Amniotic epithelial cell (primary cell): ENCODE data around the gene PRSS8.

ENCODE experiments used
- DNase-seq: peaks from one replicate; pipeline ENCODE4 v3.0.0-alpha.2; 2010; ENCODE audit warnings: low read depth

The PRSS8 gene

DNA sequence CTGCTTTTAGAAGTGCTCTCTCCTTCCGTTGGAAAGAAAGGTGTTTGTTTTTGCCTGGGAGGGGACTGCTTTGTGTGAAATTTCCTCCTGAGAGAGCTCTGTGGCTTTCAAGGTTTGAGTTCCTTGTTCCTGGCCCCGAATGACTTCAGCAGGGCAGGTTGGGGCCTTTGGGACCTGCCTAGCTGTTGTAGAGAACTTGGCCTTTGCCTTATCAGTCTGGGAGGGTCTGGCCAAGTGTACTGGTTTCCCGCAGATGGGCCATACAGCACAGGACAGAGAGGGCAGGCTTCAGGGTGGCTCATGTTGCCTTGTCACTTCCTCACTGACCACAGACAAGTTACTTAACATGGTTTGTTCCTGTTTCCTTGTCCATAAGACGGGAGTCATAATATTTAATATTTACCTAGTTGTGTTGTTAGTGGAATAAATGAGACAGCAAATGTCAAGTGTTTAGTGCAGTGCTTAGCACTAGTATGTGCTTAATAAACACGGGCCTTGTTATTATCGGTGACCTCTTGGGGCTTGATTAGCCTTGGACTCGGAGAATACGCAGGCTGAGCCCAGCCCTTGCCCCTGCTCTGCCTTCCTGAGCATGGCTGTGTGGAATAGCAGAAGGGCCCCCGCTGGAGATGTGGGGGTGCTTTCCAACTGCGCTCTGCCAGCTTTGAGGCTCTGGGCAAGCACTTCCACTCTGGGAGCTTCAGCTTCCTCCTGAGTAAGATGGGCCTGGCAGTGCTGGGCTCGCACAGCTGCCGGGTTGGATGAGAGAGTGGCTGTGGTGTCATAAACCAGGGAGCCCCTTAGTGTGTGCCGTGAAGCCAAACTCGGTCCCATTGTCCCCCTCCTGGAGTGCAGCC, 6.6 kb downstream of the PRSS8 start:
- no peak for DNase-seq

DNA sequence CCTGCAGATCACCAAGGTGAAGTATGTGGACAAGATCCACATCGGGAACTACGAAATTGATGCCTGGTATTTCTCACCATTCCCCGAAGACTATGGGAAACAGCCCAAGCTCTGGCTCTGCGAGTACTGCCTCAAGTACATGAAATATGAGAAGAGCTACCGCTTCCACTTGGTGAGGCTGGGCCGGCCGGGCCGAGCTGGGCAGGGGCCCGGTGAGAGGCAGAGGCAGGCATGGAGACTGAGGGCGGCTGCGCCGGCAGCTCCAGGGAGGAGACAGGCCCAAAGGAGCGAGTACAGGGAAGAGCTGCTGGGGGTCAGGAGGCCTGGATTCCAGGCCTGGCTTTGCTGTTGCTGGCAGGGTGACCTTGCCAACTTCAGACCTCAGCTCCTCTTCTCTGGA, 8.3 kb downstream of the PRSS8 start:
- no peak for DNase-seq

DNA sequence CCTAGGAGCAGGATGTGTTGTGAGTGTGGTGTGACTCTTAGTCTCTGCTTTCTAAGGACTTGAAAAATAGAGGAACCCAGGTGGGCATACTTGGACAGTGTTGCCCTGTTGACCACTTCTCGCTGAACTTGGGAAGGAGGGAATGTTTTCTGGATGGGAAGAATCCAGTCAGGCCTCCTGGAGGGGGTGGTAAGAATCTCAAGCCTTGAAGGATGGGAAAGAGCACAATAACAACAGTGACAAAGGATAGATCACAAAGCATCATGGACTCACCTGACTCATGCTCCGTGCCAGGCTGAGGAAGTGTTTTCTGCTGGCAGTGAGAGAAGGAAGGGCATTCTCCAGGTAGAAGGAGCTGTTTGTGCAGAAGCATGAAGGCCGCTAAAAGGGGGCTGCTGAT, 9.7 kb downstream of the PRSS8 start:
- no peak for DNase-seq

DNA sequence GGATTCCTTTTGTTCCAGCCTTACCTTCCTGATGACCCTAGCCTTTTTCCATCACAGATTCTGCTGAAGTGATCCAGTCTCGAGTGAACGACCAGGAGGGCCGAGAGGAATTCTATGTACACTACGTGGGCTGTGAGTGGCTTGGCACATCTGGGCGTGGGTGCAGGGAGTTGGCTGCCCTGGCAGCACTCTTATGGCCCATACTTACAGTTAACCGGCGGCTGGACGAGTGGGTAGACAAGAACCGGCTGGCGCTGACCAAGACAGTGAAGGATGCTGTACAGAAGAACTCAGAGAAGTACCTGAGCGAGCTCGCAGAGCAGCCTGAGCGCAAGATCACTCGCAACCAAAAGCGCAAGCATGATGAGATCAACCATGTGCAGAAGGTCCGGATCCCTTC, 15.4 kb downstream of the PRSS8 start:
- DNase-seq: no peak

DNA sequence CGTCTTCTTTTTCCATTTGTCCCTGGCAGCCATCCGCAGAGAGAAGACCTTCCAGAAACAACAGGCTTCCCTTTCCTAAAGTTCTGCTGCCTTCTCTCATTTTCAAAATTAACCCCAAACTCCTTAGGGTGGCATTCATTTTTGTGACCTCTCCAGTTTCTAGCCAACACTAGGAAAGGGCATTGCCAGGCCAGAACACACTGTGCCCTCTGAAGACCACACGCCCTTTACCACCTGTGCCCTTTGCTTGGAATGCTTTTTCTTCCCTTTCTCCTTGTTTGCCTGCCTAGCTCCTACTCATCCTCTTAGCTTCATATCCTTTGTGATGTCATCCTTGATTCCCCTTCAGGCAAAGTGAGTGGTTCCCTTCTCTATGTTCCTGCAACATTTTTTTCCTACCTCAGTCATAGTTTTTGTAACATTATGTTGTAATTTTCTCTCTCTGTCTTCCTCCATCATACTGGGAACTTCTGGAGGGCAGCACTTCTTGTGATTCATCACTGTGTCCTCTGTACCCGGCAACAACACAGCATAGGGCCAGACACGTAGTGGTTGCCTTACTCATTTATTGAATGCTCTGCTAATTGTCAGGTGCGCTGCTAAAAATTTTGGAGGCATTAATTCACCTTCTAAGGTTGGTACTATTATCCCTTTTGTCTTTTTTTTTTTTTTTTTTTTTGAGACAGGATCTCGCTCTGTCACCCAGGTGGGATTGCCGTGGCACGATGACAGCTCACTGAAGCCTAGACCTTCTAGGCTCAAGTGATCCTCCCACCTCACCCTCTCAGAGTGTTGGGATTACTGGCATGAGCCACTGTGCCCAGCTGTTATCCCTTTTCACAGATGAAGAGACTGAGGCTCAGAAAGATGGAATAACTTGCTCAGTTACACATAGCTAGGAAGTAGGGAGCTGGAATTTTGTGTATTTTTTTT, 17.0 kb downstream of the PRSS8 start:
- peak; percentile 98 for DNase-seq

DNA sequence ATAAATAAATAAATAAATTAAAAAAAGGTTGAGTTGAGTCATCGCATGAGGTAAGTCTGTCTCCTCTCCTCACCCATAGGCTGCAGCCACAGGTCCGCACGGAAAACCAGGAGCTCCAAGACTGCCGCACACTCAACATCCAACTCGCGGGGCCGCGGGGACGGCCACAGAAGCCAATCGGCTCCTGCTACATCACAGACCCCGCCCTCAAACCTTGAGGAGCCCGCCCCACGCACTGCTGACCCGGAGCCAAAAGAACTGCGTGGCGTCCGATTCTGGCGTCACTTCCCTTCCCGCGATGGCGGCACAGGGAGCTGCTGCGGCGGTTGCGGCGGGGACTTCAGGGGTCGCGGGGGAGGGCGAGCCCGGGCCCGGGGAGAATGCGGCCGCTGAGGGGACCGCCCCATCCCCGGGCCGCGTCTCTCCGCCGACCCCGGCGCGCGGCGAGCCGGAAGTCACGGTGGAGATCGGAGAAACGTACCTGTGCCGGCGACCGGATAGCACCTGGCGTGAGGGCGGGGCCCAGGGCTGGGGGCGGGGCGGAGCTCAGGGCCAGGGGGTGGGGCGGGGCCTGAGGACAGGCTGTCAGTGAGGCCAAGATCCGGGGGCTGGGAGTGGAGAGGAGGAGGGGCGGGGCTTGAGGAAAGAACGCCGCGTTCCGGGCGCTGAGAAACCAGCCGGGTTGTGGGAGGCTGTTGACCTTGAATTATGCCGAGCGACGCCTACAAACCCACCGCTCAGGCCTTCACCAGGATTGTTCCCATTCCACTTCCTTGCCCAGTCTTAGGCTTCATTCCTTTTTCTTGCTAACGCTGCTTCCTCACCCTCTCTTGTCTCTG, 17.9 kb downstream of the PRSS8 start, which contains the start of gene KAT8:
KAT8 (plus strand) TSS at position 281 of the 839 bp plus-strand sequence; CDS start at position 299, 18 bp downstream.
- DNase-seq: peak; percentile 99

DNA sequence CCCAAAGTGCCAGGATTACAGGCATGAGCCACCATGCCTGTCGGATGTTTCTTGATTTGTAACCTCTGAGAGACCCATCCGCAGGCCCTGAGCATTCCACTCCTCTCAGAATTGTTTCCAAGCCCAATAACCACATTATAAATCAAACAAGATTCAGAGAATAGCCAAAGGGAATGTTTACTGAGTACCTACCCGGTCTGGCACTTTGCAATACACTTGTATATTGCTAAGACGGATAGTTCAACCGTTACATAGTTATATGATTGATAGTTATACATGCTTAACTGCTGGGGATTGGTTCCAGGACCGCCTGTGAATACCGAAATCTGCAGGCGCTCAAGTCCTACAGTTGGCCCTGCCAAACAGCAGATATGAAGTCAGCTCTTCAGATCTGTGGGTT, 21.1 kb downstream of the PRSS8 start:
- DNase-seq: peak; percentile 86

DNA sequence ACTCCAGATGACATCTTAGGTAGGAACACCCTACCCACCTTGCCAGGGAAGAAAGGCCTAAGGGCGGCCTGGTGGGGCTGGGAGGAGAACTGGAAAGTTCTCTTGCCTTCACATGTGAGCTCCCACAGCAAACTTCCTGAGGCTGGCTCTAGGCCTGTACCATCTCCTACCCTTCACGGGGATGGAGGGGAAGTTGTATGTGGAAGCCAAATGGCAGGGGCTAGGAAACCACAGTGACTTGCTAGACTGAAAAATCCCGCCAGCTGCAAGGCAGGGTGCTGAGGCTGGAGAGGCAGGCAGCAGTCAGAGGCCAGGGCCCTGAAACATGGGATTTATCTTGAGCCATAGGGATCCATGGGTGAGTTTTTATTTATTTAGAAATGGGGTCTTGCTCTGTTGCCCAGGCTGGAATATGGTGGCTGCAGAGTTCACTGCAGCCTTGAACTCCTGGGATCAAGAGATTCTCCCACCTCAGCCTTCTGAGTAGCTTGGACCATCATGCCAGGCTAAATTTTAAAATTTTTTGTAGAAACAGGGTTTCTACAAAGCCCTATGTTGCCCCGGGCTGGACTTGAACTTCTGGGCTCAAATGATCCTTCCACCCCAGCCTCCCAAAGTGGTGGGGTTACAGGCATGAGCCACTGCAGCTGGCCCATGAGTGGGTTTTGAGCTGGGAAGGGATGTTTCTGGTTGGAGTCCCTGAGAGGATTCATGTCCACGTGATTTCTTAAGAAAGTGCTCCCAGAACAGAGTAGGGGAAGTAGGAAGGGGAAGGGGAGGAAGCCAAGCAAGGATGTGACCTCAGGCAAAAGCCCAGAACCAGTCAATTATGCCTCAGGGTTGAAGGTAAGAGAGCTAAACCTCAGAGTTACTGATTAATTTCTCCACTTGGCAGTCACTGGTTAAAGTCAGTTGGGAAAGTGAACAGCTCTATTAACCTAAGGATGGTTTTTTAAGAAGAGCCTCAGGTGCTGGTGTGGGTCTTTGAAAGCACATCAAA, 22.1 kb downstream of the PRSS8 start:
- no peak for DNase-seq

DNA sequence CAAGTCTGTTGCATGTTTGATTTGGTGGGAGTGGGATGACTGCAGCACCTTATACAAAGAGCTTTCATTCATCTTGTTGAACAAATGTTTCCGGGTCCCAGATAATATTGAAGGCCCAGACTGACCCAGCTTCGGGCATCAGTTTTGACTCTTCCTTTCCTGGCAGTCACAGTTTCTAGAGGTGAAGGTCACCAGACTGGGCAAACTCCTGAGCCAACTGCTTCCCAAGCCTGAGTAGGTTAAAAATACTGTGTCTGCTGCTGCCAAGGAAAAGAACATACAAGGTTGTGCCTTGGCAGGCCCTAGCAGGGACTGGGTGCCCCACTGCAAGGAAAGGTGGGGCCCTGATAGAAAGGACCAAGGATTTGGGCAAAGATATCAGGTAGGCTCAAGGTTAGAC, 22.8 kb downstream of the PRSS8 start:
- no peak for DNase-seq

DNA sequence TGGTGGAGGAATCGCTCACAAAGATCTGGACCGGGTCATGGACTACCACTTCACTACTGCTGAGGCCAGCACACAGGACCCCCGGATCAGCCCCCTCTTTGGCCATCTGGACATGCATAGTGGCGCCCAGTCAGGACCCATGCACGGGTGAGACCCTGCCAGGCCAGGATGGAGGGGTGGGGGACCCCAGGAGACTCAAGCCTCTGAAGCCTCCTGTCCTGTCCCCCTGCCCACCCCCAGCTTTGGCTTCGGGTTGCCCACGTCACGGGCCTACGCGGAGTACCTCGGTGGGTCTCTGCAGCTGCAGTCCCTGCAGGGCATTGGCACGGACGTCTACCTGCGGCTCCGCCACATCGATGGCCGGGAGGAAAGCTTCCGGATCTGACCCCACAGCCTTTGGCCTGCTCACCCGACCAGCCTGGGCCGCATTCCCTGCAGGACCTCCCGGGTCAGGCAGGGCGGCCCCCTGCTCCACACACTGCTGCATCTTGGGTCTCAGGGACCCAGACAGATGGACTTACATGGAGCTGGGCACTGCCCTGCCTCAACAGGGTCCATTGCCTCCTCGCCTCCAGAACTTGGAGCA, 23.6 kb downstream of the PRSS8 start:
- no peak for DNase-seq

DNA sequence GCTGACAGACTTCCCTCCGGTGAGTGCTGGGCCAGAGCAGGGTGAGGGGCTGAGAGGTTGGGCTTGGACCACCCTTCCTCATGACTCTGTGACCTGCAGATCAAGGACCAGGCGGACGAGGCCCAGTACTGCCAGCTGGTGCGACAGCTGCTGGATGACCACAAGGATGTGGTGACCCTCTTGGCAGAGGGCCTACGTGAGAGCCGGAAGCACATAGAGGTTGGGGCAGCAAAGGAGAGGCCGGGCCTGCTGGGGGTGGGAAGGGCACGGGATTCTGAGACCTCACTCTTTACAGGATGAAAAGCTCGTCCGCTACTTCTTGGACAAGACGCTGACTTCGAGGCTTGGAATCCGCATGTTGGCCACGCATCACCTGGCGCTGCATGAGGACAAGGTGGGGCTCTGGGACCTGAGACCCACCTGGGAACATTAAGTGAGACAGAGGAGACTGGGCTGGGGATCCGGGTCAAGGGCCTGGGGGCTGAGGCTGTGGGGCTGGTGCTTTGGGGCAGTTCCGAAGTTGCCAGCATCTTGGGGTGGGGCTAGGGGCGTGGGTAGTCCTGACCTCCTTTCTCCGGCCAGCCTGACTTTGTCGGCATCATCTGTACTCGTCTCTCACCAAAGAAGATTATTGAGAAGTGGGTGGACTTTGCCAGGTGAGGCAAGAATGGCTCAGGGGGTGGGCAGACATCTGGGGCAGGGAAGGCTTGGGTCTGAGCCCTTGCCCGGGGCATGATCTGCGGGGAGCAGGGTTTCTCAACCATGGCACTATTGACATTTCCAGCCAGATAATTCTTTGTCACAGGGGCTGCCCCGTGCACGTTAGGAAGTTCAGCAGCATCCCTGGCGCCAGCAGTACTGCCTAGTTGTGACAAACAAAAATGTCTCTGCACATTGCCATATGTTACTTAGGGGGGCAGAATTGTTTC, 25.2 kb downstream of the PRSS8 start:
- DNase-seq: no peak

DNA sequence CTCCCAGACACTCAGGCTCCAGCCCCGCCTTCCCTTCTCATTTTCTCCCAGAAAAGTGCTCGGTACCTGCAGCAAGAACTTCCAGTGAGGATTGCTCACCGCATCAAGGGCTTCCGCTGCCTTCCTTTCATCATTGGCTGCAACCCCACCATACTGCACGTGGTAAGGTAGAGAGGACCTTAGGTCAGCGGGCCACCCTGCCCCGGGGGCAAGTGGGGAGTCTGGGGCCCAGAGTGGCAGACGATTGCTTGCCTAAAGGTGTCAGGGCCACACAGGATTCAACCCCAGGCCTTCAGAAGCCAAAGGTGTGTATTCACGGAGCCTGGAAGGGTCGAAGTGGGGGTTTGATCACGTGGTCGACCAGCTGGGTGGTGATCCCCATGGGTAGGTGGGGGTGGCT, 25.9 kb downstream of the PRSS8 start:
- no peak for DNase-seq

DNA sequence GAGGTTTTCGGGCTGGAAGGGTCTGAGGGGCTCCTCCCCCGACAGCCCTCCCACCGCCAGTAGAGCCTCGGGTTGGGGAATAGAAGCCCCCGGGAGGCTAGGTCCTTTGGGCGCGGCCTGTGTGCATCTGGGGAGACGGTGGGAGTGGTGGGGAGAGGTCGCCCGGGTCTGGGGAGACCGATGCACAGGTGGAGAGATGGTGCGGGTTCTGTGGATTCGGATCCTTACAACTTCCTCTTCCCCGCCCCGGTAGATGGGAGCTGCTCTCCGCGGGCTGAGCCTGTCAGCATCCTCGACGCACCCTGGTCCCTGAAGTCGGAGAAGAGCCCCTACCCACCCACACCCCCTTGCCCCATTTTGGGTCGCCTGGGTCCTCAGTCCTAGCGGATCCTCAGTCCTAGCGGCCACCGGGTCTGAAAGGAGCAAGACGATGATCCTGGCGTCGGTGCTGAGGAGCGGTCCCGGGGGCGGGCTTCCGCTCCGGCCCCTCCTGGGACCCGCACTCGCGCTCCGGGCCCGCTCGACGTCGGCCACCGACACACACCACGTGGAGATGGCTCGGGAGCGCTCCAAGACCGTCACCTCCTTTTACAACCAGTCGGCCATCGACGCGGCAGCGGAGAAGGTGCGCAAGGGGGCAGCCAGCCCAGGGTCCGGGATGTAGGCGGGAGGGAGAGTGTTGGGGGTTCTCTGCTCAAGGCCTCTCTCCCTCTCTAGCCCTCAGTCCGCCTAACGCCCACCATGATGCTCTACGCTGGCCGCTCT, 26.6 kb downstream of the PRSS8 start:
- no peak for DNase-seq

DNA sequence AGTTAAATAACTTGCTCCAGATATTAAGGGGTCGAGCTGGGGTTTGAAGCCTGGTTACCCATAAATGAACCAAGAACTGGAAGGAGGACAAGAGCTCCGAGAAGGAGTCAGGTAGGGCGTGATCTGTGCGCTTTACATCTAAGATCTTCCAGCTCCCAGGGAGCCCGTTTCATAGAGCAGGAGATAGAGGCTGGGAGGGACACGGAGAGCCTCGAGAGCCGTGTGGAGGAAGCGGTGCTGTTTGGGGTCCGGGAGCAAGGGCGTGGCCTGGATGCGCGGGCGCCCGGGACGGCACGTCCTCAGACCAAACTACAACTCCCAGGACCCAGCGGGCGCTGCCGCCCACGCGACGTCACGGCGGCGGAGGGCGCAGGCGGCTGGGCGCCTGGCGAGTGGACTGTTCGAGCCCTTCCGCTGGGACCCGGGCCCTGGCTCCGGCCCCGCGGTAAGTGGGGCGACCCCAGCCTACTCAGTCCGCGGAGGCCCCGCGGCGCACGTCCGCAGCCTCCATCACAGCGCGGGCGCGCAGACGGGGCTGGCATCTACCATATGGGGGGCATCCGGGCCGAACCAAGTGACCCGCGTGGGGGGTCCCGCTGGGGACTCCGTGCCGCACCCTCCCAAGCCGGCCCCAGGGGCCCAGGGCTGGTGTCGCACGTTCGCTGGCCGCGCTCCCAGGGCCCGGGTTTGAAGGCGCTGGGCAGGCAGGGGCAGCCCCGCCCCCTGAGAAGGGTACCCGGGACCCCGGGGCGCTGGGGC, 27.3 kb downstream of the PRSS8 start, which contains the start of gene BCKDK:
BCKDK (plus strand) TSS at position 352 of the 759 bp plus-strand sequence. CDS start 838 bp downstream, outside the sequence.
- peak; percentile 48 for DNase-seq

DNA sequence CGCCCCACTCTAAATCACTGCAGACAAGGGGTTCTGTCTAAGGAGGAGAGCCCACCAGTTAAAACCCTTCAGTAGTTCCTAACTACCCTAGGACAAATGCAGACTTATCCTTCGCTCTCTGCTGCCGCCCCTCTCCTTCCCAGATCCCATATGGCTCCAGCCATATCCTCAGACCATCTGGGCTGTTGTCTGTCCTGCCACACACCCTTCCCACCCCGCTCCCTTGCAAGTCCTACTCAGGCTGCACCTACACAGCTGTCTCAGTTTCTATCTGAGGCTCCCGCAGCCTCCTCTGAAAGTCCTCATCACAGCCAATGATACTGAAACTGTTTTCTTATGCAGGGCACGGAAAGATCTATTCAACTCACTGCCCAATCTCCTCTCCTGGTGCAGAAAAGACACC, 28.1 kb downstream of the PRSS8 start:
- no peak for DNase-seq

DNA sequence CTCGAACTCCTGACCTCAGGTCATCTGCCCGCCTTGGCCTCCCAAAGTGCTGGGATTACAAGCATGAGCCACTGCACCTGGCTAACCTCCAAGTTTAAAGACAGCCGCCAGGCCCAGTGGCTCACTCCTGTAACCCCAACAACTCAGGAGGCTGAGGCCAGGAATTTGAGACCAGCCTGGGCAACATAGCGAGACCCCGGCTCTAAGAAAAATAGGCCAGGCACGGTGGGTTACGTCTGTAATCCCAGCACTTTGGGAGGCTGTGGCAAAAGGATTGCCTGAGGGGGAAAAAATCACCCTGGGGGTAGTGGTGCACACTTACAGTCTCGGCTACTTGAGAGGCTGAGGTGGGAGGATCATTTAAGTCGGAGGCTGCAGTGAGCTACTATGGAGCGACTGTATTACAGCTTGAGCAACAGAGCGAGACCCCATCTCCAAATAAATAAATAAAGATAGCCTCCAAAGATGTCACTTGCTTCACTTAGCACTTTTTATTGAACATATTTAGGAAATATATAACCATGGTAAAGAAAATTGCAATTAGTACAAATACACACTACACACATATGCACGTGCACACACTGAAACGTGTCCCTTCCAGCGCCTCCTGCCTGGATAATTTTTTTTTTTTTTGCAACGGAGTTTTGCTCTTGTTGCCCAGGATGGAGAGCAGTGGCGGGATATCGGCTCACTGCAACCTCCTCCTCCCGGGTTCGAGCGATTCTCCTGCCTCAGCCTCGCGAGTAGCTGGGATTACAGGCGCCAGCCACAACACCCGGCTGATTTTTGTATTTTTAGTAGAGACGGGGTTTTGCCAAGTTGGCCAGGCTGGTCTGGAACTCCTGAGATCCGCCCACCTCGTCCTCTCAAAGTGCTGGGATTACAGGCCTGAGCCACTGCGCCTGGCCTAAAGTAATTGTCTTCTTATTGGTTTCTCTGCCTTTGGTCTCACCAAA, 28.7 kb downstream of the PRSS8 start:
- DNase-seq: no peak
